Panc1 (cell line): ENCODE data around the gene C9orf43. TPM values are rescaled to one million over a fixed set of nuclear protein-coding genes. Genes with fewer than 3 reads are reported as not detected.

Source experiments
- ATAC-seq: fragments of 200-7000 bp; cut with Tn5 transposase; 2 replicates; pipeline ENCODE4 v1.9.1; 2020; ENCODE audit warnings: mild to moderate bottlenecking, moderate library complexity
- BruUV-seq: library from RNA; stranded (reverse); fragments of 400-500 nt; replicated peaks from 2 replicates; lab custom pipeline; 2021; lab: Mats Ljungman, UMichigan
- CTCF ChIA-PET: fragments of 300-600 bp; sonication (Branson Sonifier 250); formaldehyde crosslinking; loops from one replicate; lab custom pipeline; 2022; ENCODE audit warnings: antibody characterized with exemption; lab: Charles Lee
- POLR2A ChIA-PET: fragments of 300-600 bp; sonication (Branson Sonifier 250); formaldehyde crosslinking; loops from one replicate; lab custom pipeline; 2022; ENCODE audit warnings: antibody characterized with exemption; lab: Charles Lee
- DNase-seq: peaks from one replicate; pipeline ENCODE4 v3.0.0-alpha.2; 2010; ENCODE audit warnings: low read depth, low spot score
- H3K27ac ChIP-seq: 2 replicates; pipeline ENCODE4 v1.5.1; 2011; ENCODE audit warnings: mild to moderate bottlenecking, low read length, inconsistent platforms
- H3K27me3 ChIP-seq: fragments of 200-500 bp; sonication (Bioruptor generic); 2 replicates; pipeline ENCODE4 v1.6.0; 2014; ENCODE audit warnings: low read length, inconsistent platforms; ENCODE audit not compliant: control insufficient read depth, insufficient read depth
- H3K36me3 ChIP-seq: fragments of 200-500 bp; sonication (Bioruptor generic); 2 replicates; pipeline ENCODE4 v1.5.1; 2014; ENCODE audit warnings: inconsistent platforms, mild to moderate bottlenecking, low read length, moderate library complexity; ENCODE audit not compliant: control insufficient read depth, insufficient read depth
- H3K4me1 ChIP-seq: 2 replicates; pipeline ENCODE4 v1.5.1; 2011; ENCODE audit warnings: inconsistent platforms, mild to moderate bottlenecking, low read length, moderate library complexity; ENCODE audit not compliant: control insufficient read depth, insufficient read depth
- H3K4me3 ChIP-seq, 2 experiments: 2 replicates each; pipeline ENCODE4 v1.5.1; 2011 to 2012; ENCODE audit warnings: low read depth in 2 of 2, low read length in 2 of 2, mild to moderate bottlenecking in 2 of 2, inconsistent platforms in 1 of 2, moderate library complexity in 1 of 2
- H3K9me3 ChIP-seq: fragments of 200-500 bp; sonication (Bioruptor generic); 2 replicates; pipeline ENCODE4 v1.5.1; 2014; ENCODE audit warnings: low read depth, mild to moderate bottlenecking, inconsistent platforms, low read length, moderate library complexity; ENCODE audit not compliant: control insufficient read depth, insufficient read depth
- POLR2AphosphoS5 ChIP-seq: IDR thresholded peaks from 2 replicates; pipeline ENCODE4 v1.6.1; 2012; ENCODE audit warnings: mild to moderate bottlenecking, low read depth, low read length, moderate library complexity
- SIN3A ChIP-seq: IDR thresholded peaks from 2 replicates; pipeline ENCODE4 v1.6.1; 2012; ENCODE audit warnings: low read depth, mild to moderate bottlenecking, low read length, moderate library complexity, borderline replicate concordance; ENCODE audit not compliant: insufficient read depth
- TCF7L2 ChIP-seq: IDR thresholded peaks from 2 replicates; pipeline ENCODE4 v1.6.1; 2011; ENCODE audit warnings: mild to moderate bottlenecking, low read depth, low read length, inconsistent platforms
- in situ Hi-C: cut with HindIII; loops from 2 replicates; pipeline ENCODE4 v1.10.0; 2016; ENCODE audit warnings: low sequenced_read_pairs, low pct_unique_long_range_greater_than_20kb
- intact Hi-C: fragments of 100-400 bp; cut with micrococcal nuclease; formaldehyde crosslinking; loops from one replicate; pipeline ENCODE4 v1.10.0; 2022; ENCODE audit not compliant: unreplicated experiment
- total RNA-seq: library from RNA; stranded (reverse); gene quantifications from one replicate; pipeline ENCODE4 v1.2.1, GENCODE V29; 2021; ENCODE audit not compliant: unreplicated experiment
- TF ChIP-seq, protein P1 (sequence below): fragments of 450-650 bp; IDR thresholded peaks from 2 replicates; pipeline ENCODE4 v1.5.1; 2017; ENCODE audit warnings: mild to moderate bottlenecking
- TF ChIP-seq, protein P2 (sequence below), 2 experiments: IDR thresholded peaks; 2 replicates each; pipeline ENCODE4 v1.6.1; 2011 to 2012; ENCODE audit warnings: low read depth in 2 of 2, control low read depth in 1 of 2, low read length in 1 of 2, mild to moderate bottlenecking in 1 of 2, moderate library complexity in 1 of 2; ENCODE audit not compliant: insufficient read depth in 1 of 2

C9orf43 gene
- total RNA-seq, 1 experiment from 2014 or later, result 1.2 TPM

DNA sequence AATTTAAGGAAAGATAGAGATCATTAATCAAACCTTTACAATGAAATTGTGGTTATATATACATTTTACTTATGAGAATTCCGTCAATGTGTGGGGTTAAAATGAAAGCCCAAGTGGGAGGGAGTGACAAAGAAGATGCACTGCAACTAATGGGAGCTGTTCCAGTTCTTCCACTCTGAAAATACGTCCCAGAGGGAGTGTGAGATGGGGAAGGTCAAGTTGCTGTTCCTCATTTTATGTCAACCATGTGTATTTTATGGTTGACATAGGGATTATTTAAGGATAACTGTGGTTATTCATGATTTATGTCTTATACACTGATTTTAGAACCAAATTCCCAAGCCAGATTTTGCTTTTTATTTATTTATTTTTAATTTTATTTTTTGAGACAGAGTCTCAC, 38.8 kb downstream of the C9orf43 start:
- intact Hi-C loops (loop anchor here (5.0 kb wide), 1 partner anchor 208 kb away; no protein-coding TSS in a partner anchor), in situ Hi-C loops (no loop called here)
- TF ChIP-seq, protein P1, sequence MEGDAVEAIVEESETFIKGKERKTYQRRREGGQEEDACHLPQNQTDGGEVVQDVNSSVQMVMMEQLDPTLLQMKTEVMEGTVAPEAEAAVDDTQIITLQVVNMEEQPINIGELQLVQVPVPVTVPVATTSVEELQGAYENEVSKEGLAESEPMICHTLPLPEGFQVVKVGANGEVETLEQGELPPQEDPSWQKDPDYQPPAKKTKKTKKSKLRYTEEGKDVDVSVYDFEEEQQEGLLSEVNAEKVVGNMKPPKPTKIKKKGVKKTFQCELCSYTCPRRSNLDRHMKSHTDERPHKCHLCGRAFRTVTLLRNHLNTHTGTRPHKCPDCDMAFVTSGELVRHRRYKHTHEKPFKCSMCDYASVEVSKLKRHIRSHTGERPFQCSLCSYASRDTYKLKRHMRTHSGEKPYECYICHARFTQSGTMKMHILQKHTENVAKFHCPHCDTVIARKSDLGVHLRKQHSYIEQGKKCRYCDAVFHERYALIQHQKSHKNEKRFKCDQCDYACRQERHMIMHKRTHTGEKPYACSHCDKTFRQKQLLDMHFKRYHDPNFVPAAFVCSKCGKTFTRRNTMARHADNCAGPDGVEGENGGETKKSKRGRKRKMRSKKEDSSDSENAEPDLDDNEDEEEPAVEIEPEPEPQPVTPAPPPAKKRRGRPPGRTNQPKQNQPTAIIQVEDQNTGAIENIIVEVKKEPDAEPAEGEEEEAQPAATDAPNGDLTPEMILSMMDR, result no peak
- TF ChIP-seq TCF7L2, result no peak
- TF ChIP-seq SIN3A, result no peak
- no peak for TF ChIP-seq POLR2AphosphoS5
- TF ChIP-seq, protein P2, sequence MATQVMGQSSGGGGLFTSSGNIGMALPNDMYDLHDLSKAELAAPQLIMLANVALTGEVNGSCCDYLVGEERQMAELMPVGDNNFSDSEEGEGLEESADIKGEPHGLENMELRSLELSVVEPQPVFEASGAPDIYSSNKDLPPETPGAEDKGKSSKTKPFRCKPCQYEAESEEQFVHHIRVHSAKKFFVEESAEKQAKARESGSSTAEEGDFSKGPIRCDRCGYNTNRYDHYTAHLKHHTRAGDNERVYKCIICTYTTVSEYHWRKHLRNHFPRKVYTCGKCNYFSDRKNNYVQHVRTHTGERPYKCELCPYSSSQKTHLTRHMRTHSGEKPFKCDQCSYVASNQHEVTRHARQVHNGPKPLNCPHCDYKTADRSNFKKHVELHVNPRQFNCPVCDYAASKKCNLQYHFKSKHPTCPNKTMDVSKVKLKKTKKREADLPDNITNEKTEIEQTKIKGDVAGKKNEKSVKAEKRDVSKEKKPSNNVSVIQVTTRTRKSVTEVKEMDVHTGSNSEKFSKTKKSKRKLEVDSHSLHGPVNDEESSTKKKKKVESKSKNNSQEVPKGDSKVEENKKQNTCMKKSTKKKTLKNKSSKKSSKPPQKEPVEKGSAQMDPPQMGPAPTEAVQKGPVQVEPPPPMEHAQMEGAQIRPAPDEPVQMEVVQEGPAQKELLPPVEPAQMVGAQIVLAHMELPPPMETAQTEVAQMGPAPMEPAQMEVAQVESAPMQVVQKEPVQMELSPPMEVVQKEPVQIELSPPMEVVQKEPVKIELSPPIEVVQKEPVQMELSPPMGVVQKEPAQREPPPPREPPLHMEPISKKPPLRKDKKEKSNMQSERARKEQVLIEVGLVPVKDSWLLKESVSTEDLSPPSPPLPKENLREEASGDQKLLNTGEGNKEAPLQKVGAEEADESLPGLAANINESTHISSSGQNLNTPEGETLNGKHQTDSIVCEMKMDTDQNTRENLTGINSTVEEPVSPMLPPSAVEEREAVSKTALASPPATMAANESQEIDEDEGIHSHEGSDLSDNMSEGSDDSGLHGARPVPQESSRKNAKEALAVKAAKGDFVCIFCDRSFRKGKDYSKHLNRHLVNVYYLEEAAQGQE (IDR thresholded peaks at IDR 0.05; ENCODE audit: insufficient read depth in 1 of 2, low read depth in 2 of 2, low read length in 1 of 2), result no peak
- Histone ChIP-seq H3K9me3 (no peaks in the 10 kb centered on the region), H3K27me3 (no peaks in the 10 kb centered on the region), H3K4me3 (no peak overlapping the region), H3K36me3 (no peaks in the 10 kb centered on the region), H3K27ac (no peak overlapping the region), H3K4me1 (no peaks in the 10 kb centered on the region)
- ATAC-seq (no peak), DNase-seq (no peak)
- BruUV-seq, result no TSS peak
- POLR2A ChIA-PET, result no interaction called here
- CTCF ChIA-PET, result no interaction called here

DNA sequence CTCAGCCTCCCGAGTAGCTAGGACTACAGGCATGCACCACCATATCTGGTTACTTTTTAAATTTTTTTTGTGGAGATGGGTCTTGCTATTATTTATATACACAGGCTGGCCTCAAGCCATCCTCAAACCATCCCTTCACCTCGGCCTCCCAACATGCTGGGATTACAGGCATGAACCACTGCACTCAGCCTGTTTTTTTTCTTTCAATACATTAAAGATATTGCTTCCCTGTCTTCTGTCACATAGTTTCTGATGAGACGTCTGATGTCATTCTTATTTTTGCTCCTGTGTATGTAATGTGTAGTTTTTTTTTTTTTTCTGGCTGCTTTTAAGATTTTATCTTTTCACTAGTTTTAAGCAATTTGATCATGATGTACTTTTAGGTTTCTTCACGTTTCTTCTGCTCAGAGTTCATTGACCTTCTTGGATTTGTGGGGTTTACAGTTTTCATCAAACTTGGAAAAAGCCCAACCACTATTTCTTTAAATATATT, 41.6 kb downstream of the C9orf43 start:
- no TSS peak for BruUV-seq
- intact Hi-C loops, result no loop called here

More for the DNA sequence above, 41.6 kb downstream of the C9orf43 start:
- Histone ChIP-seq H3K27ac (no peak overlapping the region), H3K9me3 (no peaks in the 10 kb centered on the region), H3K27me3 (no peaks in the 10 kb centered on the region), H3K4me3 (no peak overlapping the region), H3K36me3 (no peaks in the 10 kb centered on the region), H3K4me1 (no peaks in the 10 kb centered on the region)
- CTCF ChIA-PET, result interaction anchor here (0.8 kb wide), 1 partner anchor 206 kb away, joined by 3 read pairs; no protein-coding TSS in a partner anchor
- no peak for TF ChIP-seq POLR2AphosphoS5
- DNase-seq (no peak), ATAC-seq (no peak)
- POLR2A ChIA-PET, result no interaction called here
- in situ Hi-C loops, result no loop called here
